ENCODE results near the gene FAM20B.

- TF ChIP-seq CTCF (conservative IDR thresholded peaks at IDR 0.05 in 1 of 2, IDR thresholded peaks at IDR 0.05 in 1 of 2; ENCODE audit: extremely low read depth in 1 of 2, insufficient read depth in 1 of 2, low read depth in 1 of 2, low read length in 2 of 2) (no peak), EZH2 (IDR thresholded peaks at IDR 0.05; ENCODE audit: borderline replicate concordance, low read length) (no peak)
Observed at GRCh38 chr1:179099891-179100290, 74.2 kb downstream of the FAM20B start.
